Endothelial cell (in vitro differentiated cells): ENCODE measurements around the gene RAB6A. TPM values are rescaled to one million over a fixed set of nuclear protein-coding genes. Genes with fewer than 3 reads are reported as not detected.

ENCODE experiments used
- DNase-seq: peaks from one replicate; pipeline ENCODE4 v3.0.0; 2021; ENCODE audit warnings: low spot score
- H3K27ac Mint-ChIP-seq: one replicate; pipeline ENCODE4 v1.8.0; 2021; ENCODE audit warnings: mixed read lengths, inconsistent platforms; ENCODE audit not compliant: unreplicated experiment
- H3K27me3 Mint-ChIP-seq: one replicate; pipeline ENCODE4 v1.8.0; 2021; ENCODE audit warnings: mild to moderate bottlenecking, moderate library complexity, mixed read lengths, inconsistent platforms; ENCODE audit not compliant: unreplicated experiment
- H3K36me3 Mint-ChIP-seq: one replicate; pipeline ENCODE4 v1.8.0; 2021; ENCODE audit warnings: mild to moderate bottlenecking, low read depth, mixed read lengths, inconsistent platforms; ENCODE audit not compliant: unreplicated experiment
- H3K4me1 Mint-ChIP-seq: one replicate; pipeline ENCODE4 v1.8.0; 2021; ENCODE audit warnings: mild to moderate bottlenecking, mixed read lengths, inconsistent platforms; ENCODE audit not compliant: unreplicated experiment
- H3K4me3 Mint-ChIP-seq: one replicate; pipeline ENCODE4 v1.8.0; 2021; ENCODE audit warnings: mild to moderate bottlenecking, mixed read lengths, inconsistent platforms; ENCODE audit not compliant: unreplicated experiment
- H3K9me3 Mint-ChIP-seq: one replicate; pipeline ENCODE4 v1.8.0; 2021; ENCODE audit warnings: mixed read lengths, inconsistent platforms; ENCODE audit not compliant: unreplicated experiment
- CTCF ChIP-seq: fragments of 200-600 bp; sonication (generic); IDR thresholded peaks from one replicate; pipeline ENCODE4 v1.5.0; 2021; ENCODE audit warnings: antibody characterized with exemption; ENCODE audit not compliant: unreplicated experiment
- total RNA-seq: library from RNA; stranded (reverse); fragmentation: NEBNext Ultra II Directional; extraction: Animal tissue kit (Norgen Biotek cat#: 25700); gene quantifications from one replicate; pipeline ENCODE4 v1.2.1, GENCODE V29; 2021; ENCODE audit not compliant: unreplicated experiment

The RAB6A gene
- total RNA-seq, 1 donor from 2014 or later: 125 TPM

GRCh38 chr11:73728000-73728399 is 32.9 kb downstream of the RAB6A start:
- no peak for TF ChIP-seq CTCF
- H3K36me3 Mint-ChIP-seq: peaks cover 15% of the 10 kb centered on the region
- H3K9me3 Mint-ChIP-seq: no peaks in the 10 kb centered on the region
- no peak for DNase-seq
- no peak overlapping the region for H3K4me3 Mint-ChIP-seq
- no peak overlapping the region for H3K27ac Mint-ChIP-seq
- H3K4me1 Mint-ChIP-seq: no peaks in the 10 kb centered on the region
- peaks cover 1% of the 10 kb centered on the region for H3K27me3 Mint-ChIP-seq

- Mint-ChIP-seq H3K4me3 (no peak overlapping the region), H3K27ac (no peak overlapping the region), H3K4me1 (no peaks in the 10 kb centered on the region), H3K27me3 (peaks cover 2% of the 10 kb centered on the region), H3K9me3 (no peaks in the 10 kb centered on the region), H3K36me3 (peaks cover 15% of the 10 kb centered on the region)
- no peak for DNase-seq
- TF ChIP-seq CTCF: no peak
Measured at GRCh38 chr11:73726825-73727224, 34.0 kb downstream of the RAB6A start.

- DNase-seq: no peak
- Mint-ChIP-seq H3K9me3 (no peaks in the 10 kb centered on the region), H3K27ac (no peak overlapping the region), H3K4me1 (no peaks in the 10 kb centered on the region), H3K4me3 (no peak overlapping the region), H3K36me3 (peaks cover 3% of the 10 kb centered on the region), H3K27me3 (peaks cover 4% of the 10 kb centered on the region)
- TF ChIP-seq CTCF: no peak
Measured at GRCh38 chr11:73717136-73717535, 43.7 kb downstream of the RAB6A start.

GRCh38 chr11:73716153-73717056 is 44.5 kb downstream of the RAB6A start:
- H3K27me3 Mint-ChIP-seq: peaks cover 3% of the 10 kb centered on the region
- no peaks in the 10 kb centered on the region for H3K4me1 Mint-ChIP-seq
- peaks cover 6% of the 10 kb centered on the region for H3K36me3 Mint-ChIP-seq
- no peak overlapping the region for H3K4me3 Mint-ChIP-seq
- TF ChIP-seq CTCF: no peak
- no peaks in the 10 kb centered on the region for H3K9me3 Mint-ChIP-seq
- no peak for DNase-seq
- H3K27ac Mint-ChIP-seq: no peak overlapping the region

- Mint-ChIP-seq H3K27me3 (peaks cover 3% of the 10 kb centered on the region), H3K9me3 (no peaks in the 10 kb centered on the region), H3K4me1 (no peaks in the 10 kb centered on the region), H3K27ac (no peak overlapping the region), H3K36me3 (peaks cover 10% of the 10 kb centered on the region), H3K4me3 (no peak overlapping the region)
- no peak for TF ChIP-seq CTCF
- DNase-seq: no peak
Measured at GRCh38 chr11:73715541-73715940, 45.3 kb downstream of the RAB6A start.
